Activated CD8-positive, alpha-beta memory T cell treated with anti-CD3 and anti-CD28 coated beads for 4 hours (primary cell): ENCODE data around the gene SLIRP.
A peak's percentile ranks its signal among the peaks of the same experiment; 100 is the strongest.
"Not testable (repeated sequence)": the region's sequence is repeated elsewhere in the genome, so short reads cannot be mapped to it uniquely, and the experiment has no call there.

Source experiments
- DNase-seq, 2 donors: peaks; one replicate each; pipeline ENCODE4 v3.0.0-alpha.2; 2020; ENCODE audit warnings: low read depth in 2 of 2

Gene SLIRP

GRCh38 chr14:77746064-77746702 is 38.3 kb downstream of the SLIRP start:
- no peak for DNase-seq

- DNase-seq, result not testable (repeated sequence)
Observed at GRCh38 chr14:77747425-77747824, 39.5 kb downstream of the SLIRP start.

- no peak for DNase-seq
Observed at GRCh38 chr14:77752266-77752665, 44.4 kb downstream of the SLIRP start.

- DNase-seq, result no peak
Observed at GRCh38 chr14:77752799-77753516, 45.1 kb downstream of the SLIRP start.

- DNase-seq, result peak; percentile 85 to 90
Observed at GRCh38 chr14:77760381-77761204, 52.7 kb downstream of the SLIRP start, which contains the start of gene SNW1. Gene SNW1 (minus strand): TSS chr14:77761156. CDS start chr14:77761127, 29 bp downstream.

GRCh38 chr14:77761205-77761931 is 53.5 kb downstream of the SLIRP start:
- no peak for DNase-seq

- no peak for DNase-seq
Observed at GRCh38 chr14:77763316-77763715, 55.4 kb downstream of the SLIRP start.

- DNase-seq, result no peak
Observed at GRCh38 chr14:77763978-77764377, 56.1 kb downstream of the SLIRP start.
